Sciatic nerve (tissue), 2 donors: ENCODE data around the gene ELANE. TPM values are rescaled to one million over a fixed set of nuclear protein-coding genes. Genes with fewer than 3 reads are reported as not detected.

Experiments used
- ATAC-seq: fragments of 200-7000 bp; cut with Tn5 transposase; one replicate; pipeline ENCODE4 v1.9.1; 2020; ENCODE audit warnings: mild to moderate bottlenecking, moderate library complexity
- DNase-seq: peaks from one replicate; pipeline ENCODE4 v3.0.0-alpha.2; 2020; ENCODE audit warnings: low spot score
- intact Hi-C: fragments of 100-400 bp; cut with DNase I; formaldehyde crosslinking; loops from one replicate; pipeline ENCODE4 v1.14.2; 2022
- microRNA-seq: library from miRNA; unstranded; fragments of <30 nt; microRNA quantifications from one replicate; pipeline ENCODE4 v1.2.0, GENCODE V29; 2020
- total RNA-seq: library from RNA; stranded (reverse); fragmentation: NEBNext Ultra II Directional; extraction: Animal tissue kit (Norgen Biotek cat#: 25700); gene quantifications from one replicate; pipeline ENCODE4 v1.2.1, GENCODE V29; 2021
- donor health status: DM: no; HTN: no; CAD: no.
- donor health status: DM: no; HTN: no; CAD: no.

Gene ELANE
- total RNA-seq, 1 donor from 2014 or later, result 2.1 TPM

DNA sequence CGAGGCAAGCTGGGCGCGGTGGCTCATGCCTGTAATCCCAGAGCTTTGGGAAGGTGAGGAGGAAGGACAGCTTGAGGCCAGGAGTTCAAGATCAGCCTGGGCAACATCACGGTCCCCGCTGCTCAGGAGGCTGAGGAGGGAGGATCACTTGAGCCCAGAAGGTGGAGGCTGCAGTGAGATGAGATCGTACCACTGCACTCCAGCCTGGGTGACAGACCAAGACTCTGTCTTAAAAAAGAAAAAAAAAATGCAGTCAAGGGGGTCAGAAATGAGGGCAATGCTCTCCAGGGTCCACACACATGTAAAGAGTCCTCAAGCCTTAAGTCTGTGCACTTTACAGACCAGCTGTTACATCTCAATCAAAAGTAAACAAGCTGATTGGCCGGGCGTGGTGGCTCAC, 52.4 kb downstream of the ELANE start:
- no peak for ATAC-seq
- intact Hi-C loops, result no loop called here
- DNase-seq, result no peak

Small RNA genes lying within 50 kb of the gene (microRNA-seq; reads per million reads assigned to microRNA genes)
- gene MIR3187, result 3.6 reads per million, percentile 4 among the genes with 10 or more reads in this experiment
- not detected for gene MIR4745

Other genes with a start within 250 kb of the ELANE start
- 36.1 TPM for gene POLRMT, start 218.8 kb upstream of the ELANE start, total RNA-seq
- gene FGF22, start 212.4 kb upstream of the ELANE start, total RNA-seq, result 3.2 TPM
- 33.1 TPM for gene RNF126, start 189.1 kb upstream of the ELANE start, total RNA-seq
- 108 TPM for gene FSTL3, start 175.9 kb upstream of the ELANE start, total RNA-seq
- not detected for gene PRSS57, start 156.9 kb upstream of the ELANE start, total RNA-seq
- 130 TPM for gene PALM, start 143.4 kb upstream of the ELANE start, total RNA-seq
- 0.45 TPM for gene MISP, start 101.2 kb upstream of the ELANE start, total RNA-seq
- 217 TPM for gene PTBP1, start 54.9 kb upstream of the ELANE start, total RNA-seq
- not detected for gene PLPPR3, start 30.3 kb upstream of the ELANE start, total RNA-seq
- gene AZU1, start 24.5 kb upstream of the ELANE start, total RNA-seq, result 1.9 TPM
- 0.71 TPM for gene PRTN3, start 11.3 kb upstream of the ELANE start, total RNA-seq
- gene CFD, start 7.4 kb downstream of the ELANE start, total RNA-seq, result 405 TPM
- gene MED16, start 40.9 kb downstream of the ELANE start, total RNA-seq, result 55.7 TPM
- gene RNU6-9, start 41.2 kb downstream of the ELANE start, total RNA-seq, result not detected
- 48.9 TPM for gene R3HDM4, start 60.9 kb downstream of the ELANE start, total RNA-seq
- not detected for gene KISS1R, start 65.0 kb downstream of the ELANE start, total RNA-seq
- gene ARID3A, start 73.7 kb downstream of the ELANE start, total RNA-seq, result 13.6 TPM
- gene WDR18, start 132.0 kb downstream of the ELANE start, total RNA-seq, result 20.3 TPM
- gene GRIN3B, start 148.1 kb downstream of the ELANE start, total RNA-seq, result not detected
- gene TMEM259, start 168.8 kb downstream of the ELANE start, total RNA-seq, result 146 TPM
- gene RNU6-2, start 169.2 kb downstream of the ELANE start, total RNA-seq, result not detected
- gene CNN2, start 174.3 kb downstream of the ELANE start, total RNA-seq, result 120 TPM
- gene ABCA7, start 187.8 kb downstream of the ELANE start, total RNA-seq, result 17.3 TPM
- gene ARHGAP45, start 214.9 kb downstream of the ELANE start, total RNA-seq, result 26.2 TPM
- 99.8 TPM for gene POLR2E, start 243.1 kb downstream of the ELANE start, total RNA-seq